A549 (cell line): Measurements from ENCODE around the gene KCNG1. TPM values are rescaled to one million over a fixed set of nuclear protein-coding genes. Genes with fewer than 3 reads are reported as not detected.
A peak's percentile ranks its signal among the peaks of the same experiment; 100 is the strongest.

Source experiments
- ATAC-seq, 2 experiments: fragments of 200-7000 bp in 1 of 2; fragments of >200 bp in 1 of 2; cut with Nextera tagmentation in 1 of 2; cut with Tn5 transposase in 1 of 2; 3 replicates each; pipeline versions ENCODE4 v1.8.0 to v1.9.1; 2018 to 2020; ENCODE audit warnings: mild to moderate bottlenecking in 1 of 2, moderate library complexity in 1 of 2
- CTCF ChIA-PET: fragments of 300-600 bp; sonication (Branson Sonifier 250); formaldehyde crosslinking; extraction: SDS; loops from one replicate; lab custom pipeline; 2021; ENCODE audit warnings: antibody characterized with exemption, inconsistent platforms; lab: Yijun Ruan, JAX
- POLR2A ChIA-PET: fragments of 350-600 bp; formaldehyde crosslinking; extraction: SDS; loops from one replicate; lab custom pipeline; 2021; ENCODE audit warnings: antibody characterized with exemption, inconsistent platforms; lab: Yijun Ruan, JAX
- DNase-seq, 2 experiments: peaks; one replicate each; pipeline versions ENCODE4 v3.0.0 to v3.0.0-alpha.2; 2011 to 2016; ENCODE audit warnings: low read depth in 1 of 2, low spot score in 1 of 2
- FAIRE-seq: peaks from 2 replicates; lab custom pipeline; 2011; peaks lifted over from hg19 to GRCh38; lab: Jason Lieb, UNC
- H3K27ac ChIP-seq, 2 experiments: fragments of >200 bp; sonication (Bioruptor Twin); formaldehyde crosslinking; 3 replicates each; pipeline ENCODE4 v1.5.1; 2016 to 2017
- H3K4me1 ChIP-seq: fragments of >200 bp; sonication (Bioruptor Twin); formaldehyde crosslinking; 3 replicates; pipeline ENCODE4 v1.6.1; 2016
- H3K4me2 ChIP-seq: fragments of >200 bp; sonication (Bioruptor Twin); formaldehyde crosslinking; 3 replicates; pipeline ENCODE4 v1.6.1; 2016
- H3K4me3 ChIP-seq: fragments of >200 bp; sonication (Bioruptor Twin); formaldehyde crosslinking; 3 replicates; pipeline ENCODE4 v1.5.1; 2016
- H3K9me3 ChIP-seq: fragments of >200 bp; sonication (Bioruptor Twin); formaldehyde crosslinking; 3 replicates; pipeline ENCODE4 v1.6.1; 2016
- ATOH8 ChIP-seq: fragments of 250-450 bp; sonication (Bioruptor Pico); IDR thresholded peaks from 2 replicates; pipeline ENCODE4 v1.5.0; 2020; ENCODE audit warnings: low read depth, mild to moderate bottlenecking, moderate library complexity
- BHLHE40 ChIP-seq: IDR thresholded peaks from 2 replicates; pipeline ENCODE4 v1.6.1; 2012; ENCODE audit warnings: low read depth, low read length, inconsistent platforms
- EHMT2 ChIP-seq: fragments of 200-600 bp; sonication (generic); IDR thresholded peaks from 2 replicates; pipeline ENCODE4 v1.6.1; 2016; ENCODE audit warnings: antibody characterized with exemption, low read depth, mild to moderate bottlenecking, moderate library complexity
- ELK1 ChIP-seq: fragments of 150-350 bp; IDR thresholded peaks from 2 replicates; pipeline ENCODE4 v1.6.1; 2014; ENCODE audit warnings: low read depth, mild to moderate bottlenecking, low read length
- GATA3 ChIP-seq: IDR thresholded peaks from 2 replicates; pipeline ENCODE4 v1.6.1; 2012; ENCODE audit warnings: borderline replicate concordance
- HMGXB4 ChIP-seq: fragments of 250-450 bp; sonication (Bioruptor Pico); IDR thresholded peaks from 2 replicates; pipeline ENCODE4 v1.5.0; 2021; ENCODE audit warnings: mild to moderate bottlenecking, moderate library complexity, borderline replicate concordance
- HOXB5 ChIP-seq: fragments of 250-450 bp; sonication (Bioruptor Pico); IDR thresholded peaks from 2 replicates; pipeline ENCODE4 v1.5.0; 2020; ENCODE audit warnings: mild to moderate bottlenecking, moderate library complexity
- JUNB ChIP-seq: fragments of >200 bp; sonication (Bioruptor Twin); formaldehyde crosslinking; IDR thresholded peaks from 2 replicates; pipeline ENCODE4 v1.6.1; 2016
- KDM1A ChIP-seq: fragments of 200-600 bp; sonication (generic); IDR thresholded peaks from 2 replicates; pipeline ENCODE4 v1.6.1; 2016; ENCODE audit warnings: low read depth, mild to moderate bottlenecking
- MAFK ChIP-seq: fragments of 450-650 bp; IDR thresholded peaks from 2 replicates; pipeline ENCODE4 v1.6.1; 2014; ENCODE audit not compliant: partially characterized antibody
- MAX ChIP-seq: IDR thresholded peaks from 2 replicates; pipeline ENCODE4 v1.6.1; 2012
- NFE2L2 ChIP-seq: fragments of 150-350 bp; conservative IDR thresholded peaks from 2 replicates; pipeline ENCODE4 v1.6.1; 2014; ENCODE audit warnings: low read length
- PHF8 ChIP-seq: fragments of 200-600 bp; sonication (generic); IDR thresholded peaks from 2 replicates; pipeline ENCODE4 v1.6.1; 2016; ENCODE audit warnings: low read depth, mild to moderate bottlenecking, antibody characterized with exemption, moderate library complexity, borderline replicate concordance
- POLR2AphosphoS2 ChIP-seq: conservative IDR thresholded peaks from 2 replicates; pipeline ENCODE4 v1.6.1; 2012; ENCODE audit warnings: low read length, improper control_type of control experiment, inconsistent platforms
- RAD21 ChIP-seq, 2 experiments: fragments of >200 bp in 1 of 2; sonication (Bioruptor Twin) in 1 of 2; formaldehyde crosslinking in 1 of 2; IDR thresholded peaks in 1 of 2; conservative IDR thresholded peaks in 1 of 2; 2 replicates in 1 of 2; 3 replicates in 1 of 2; pipeline ENCODE4 v1.6.1; 2012 to 2018; ENCODE audit warnings: inconsistent platforms in 1 of 2
- RFX5 ChIP-seq: fragments of 450-650 bp; IDR thresholded peaks from 2 replicates; pipeline ENCODE4 v1.7.1; 2014; ENCODE audit warnings: antibody characterized with exemption, mild to moderate bottlenecking, moderate library complexity
- SMC3 ChIP-seq: fragments of >200 bp; sonication (Bioruptor Twin); formaldehyde crosslinking; IDR thresholded peaks from 3 replicates; pipeline ENCODE4 v1.6.1; 2018; ENCODE audit warnings: inconsistent platforms
- TFCP2L1 ChIP-seq: fragments of 250-450 bp; sonication (Bioruptor Pico); IDR thresholded peaks from 2 replicates; pipeline ENCODE4 v1.5.0; 2021; ENCODE audit warnings: mild to moderate bottlenecking
- TP53 ChIP-seq: fragments of 250-450 bp; sonication (Bioruptor Pico); IDR thresholded peaks from 2 replicates; pipeline ENCODE4 v1.5.0; 2021; ENCODE audit warnings: mild to moderate bottlenecking, moderate library complexity
- USF2 ChIP-seq: fragments of 450-650 bp; IDR thresholded peaks from 2 replicates; pipeline ENCODE4 v1.6.1; 2014; ENCODE audit warnings: antibody characterized with exemption
- ZNF302 ChIP-seq: fragments of 250-450 bp; sonication (Bioruptor Pico); IDR thresholded peaks from 2 replicates; pipeline ENCODE4 v1.9.0; 2021; ENCODE audit warnings: inconsistent platforms, mild to moderate bottlenecking, moderate library complexity
- WGBS: methylation state at CpG from one replicate; pipeline ENCODE4 v1.1.6; 2017; ENCODE audit errors: missing lambda C conversion rate; 5-methylcytosine and 5-hydroxymethylcytosine counted together
- polyA plus RNA-seq, 4 experiments: library from polyadenylated mRNA; depleted of rRNA in 3 of 4; stranded (reverse); fragments of >200 nt; fragmentation: RNase III in 1 of 4; extraction: RNeasy Plus Mini Kit Qiagen cat#74134 plus additional on column Dnase treatment in 1 of 4; gene quantifications; 2 replicates in 3 of 4; 3 replicates in 1 of 4; pipeline ENCODE4 v1.2.3, GENCODE V29; 2011 to 2017
- TF ChIP-seq, protein P1 (sequence below): IDR thresholded peaks from 2 replicates; pipeline ENCODE4 v1.6.1; 2012; ENCODE audit warnings: low read depth, borderline replicate concordance
- TF ChIP-seq, protein P2 (sequence below): fragments of >200 bp; sonication (Bioruptor Twin); formaldehyde crosslinking; IDR thresholded peaks from 3 replicates; pipeline ENCODE4 v1.5.1; 2016
- TF ChIP-seq, protein P3 (sequence below): fragments of >200 bp; sonication (Bioruptor Twin); formaldehyde crosslinking; IDR thresholded peaks from 2 replicates; pipeline ENCODE4 v1.6.1; 2016

KCNG1 gene
- polyA plus RNA-seq, 2 of the 4 experiments (the other 2 are of a cell fraction), result 8.5 to 12.3 TPM

- CTCF ChIA-PET, result interaction anchor here (0.6 to 20.8 kb wide), 30 partner anchors 11 to 728 kb away, joined by 3 to 565 read pairs (median 4); no protein-coding TSS in a partner anchor
- ATAC-seq, result peak; percentile 71 to 98
- TF ChIP-seq, protein P1, sequence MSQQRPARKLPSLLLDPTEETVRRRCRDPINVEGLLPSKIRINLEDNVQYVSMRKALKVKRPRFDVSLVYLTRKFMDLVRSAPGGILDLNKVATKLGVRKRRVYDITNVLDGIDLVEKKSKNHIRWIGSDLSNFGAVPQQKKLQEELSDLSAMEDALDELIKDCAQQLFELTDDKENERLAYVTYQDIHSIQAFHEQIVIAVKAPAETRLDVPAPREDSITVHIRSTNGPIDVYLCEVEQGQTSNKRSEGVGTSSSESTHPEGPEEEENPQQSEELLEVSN, result no peak
- peak; percentile 53 for TF ChIP-seq SMC3
- TF ChIP-seq EHMT2, result no peak
- TF ChIP-seq RAD21 (conservative IDR thresholded peaks at IDR 0.05 in 1 of 2, IDR thresholded peaks at IDR 0.05 in 1 of 2), result peak; percentile 62 to 76
- no peak for TF ChIP-seq KDM1A
- no peak for TF ChIP-seq PHF8
- peak; percentile 70 for TF ChIP-seq USF2
- no peak for TF ChIP-seq ELK1
- no peak for TF ChIP-seq TP53
- no peak for TF ChIP-seq MAFK
- no peak for TF ChIP-seq POLR2AphosphoS2
- TF ChIP-seq, protein P2, sequence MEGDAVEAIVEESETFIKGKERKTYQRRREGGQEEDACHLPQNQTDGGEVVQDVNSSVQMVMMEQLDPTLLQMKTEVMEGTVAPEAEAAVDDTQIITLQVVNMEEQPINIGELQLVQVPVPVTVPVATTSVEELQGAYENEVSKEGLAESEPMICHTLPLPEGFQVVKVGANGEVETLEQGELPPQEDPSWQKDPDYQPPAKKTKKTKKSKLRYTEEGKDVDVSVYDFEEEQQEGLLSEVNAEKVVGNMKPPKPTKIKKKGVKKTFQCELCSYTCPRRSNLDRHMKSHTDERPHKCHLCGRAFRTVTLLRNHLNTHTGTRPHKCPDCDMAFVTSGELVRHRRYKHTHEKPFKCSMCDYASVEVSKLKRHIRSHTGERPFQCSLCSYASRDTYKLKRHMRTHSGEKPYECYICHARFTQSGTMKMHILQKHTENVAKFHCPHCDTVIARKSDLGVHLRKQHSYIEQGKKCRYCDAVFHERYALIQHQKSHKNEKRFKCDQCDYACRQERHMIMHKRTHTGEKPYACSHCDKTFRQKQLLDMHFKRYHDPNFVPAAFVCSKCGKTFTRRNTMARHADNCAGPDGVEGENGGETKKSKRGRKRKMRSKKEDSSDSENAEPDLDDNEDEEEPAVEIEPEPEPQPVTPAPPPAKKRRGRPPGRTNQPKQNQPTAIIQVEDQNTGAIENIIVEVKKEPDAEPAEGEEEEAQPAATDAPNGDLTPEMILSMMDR, result peak; percentile 67
- no peak for TF ChIP-seq GATA3
- no peak for TF ChIP-seq JUNB
- TF ChIP-seq, all 56 proteins: peak for 4
- Histone ChIP-seq H3K4me2 (no peak overlapping the region), H3K9me3 (no peaks in the 10 kb centered on the region), H3K4me3 (no peak overlapping the region), H3K27ac (peak overlapping the region in 1 of 2 experiments; percentile 8; a peak in 2 of 6 replicates), H3K4me1 (peaks cover 13% of the 10 kb centered on the region)
- 41% methylated on average over 13 of the region's 13 CpGs for WGBS
- FAIRE-seq (no peak), DNase-seq (peak; percentile 89 to 90)
- POLR2A ChIA-PET, result no interaction called here
Observed at GRCh38 chr20:50992733-50993457, 30.0 kb downstream of the KCNG1 start.

DNA sequence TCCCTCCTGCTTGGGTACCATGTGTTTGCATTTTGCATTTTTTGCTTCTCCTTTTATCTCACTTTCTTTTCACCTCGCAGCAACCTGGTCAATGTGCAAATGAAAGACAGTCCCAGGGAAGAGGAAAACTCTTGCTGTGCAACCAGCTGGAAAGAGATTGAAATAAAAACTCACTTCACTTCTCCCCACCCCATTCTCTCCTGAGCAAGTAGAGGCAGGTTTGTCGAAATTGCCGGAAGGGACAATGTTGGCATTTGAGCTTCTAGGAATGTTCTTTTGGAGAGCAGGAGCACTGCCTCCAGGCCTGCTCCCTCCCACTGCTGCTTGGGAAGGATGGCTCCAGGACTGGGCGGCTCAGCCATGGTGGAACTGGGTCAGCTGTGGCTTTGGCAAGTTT lies 30.6 kb downstream of the KCNG1 start:
- H3K4me3 ChIP-seq, result no peak overlapping the region
- H3K27ac ChIP-seq, result peak overlapping the region in 1 of 2 experiments; percentile 8; a peak in 2 of 6 replicates
- TF ChIP-seq, protein P3, sequence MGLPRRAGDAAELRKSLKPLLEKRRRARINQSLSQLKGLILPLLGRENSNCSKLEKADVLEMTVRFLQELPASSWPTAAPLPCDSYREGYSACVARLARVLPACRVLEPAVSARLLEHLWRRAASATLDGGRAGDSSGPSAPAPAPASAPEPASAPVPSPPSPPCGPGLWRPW, result no peak
- TF ChIP-seq ATOH8 (CRISPR knock-in tag) (no peak), TFCP2L1 (CRISPR knock-in tag) (no peak), ZNF302 (no peak), NFE2L2 (no peak), KDM1A (no peak), RFX5 (no peak), HOXB5 (CRISPR knock-in tag) (no peak), BHLHE40 (no peak), HMGXB4 (CRISPR knock-in tag) (no peak), MAX (no peak)
- TF ChIP-seq, protein P1, result no peak
- no peak for DNase-seq
- no peak for FAIRE-seq
- POLR2A ChIA-PET, result no interaction called here
- WGBS, result 80% methylated on average over 4 of the region's 4 CpGs
- no peak overlapping the region for H3K4me2 ChIP-seq
- H3K4me1 ChIP-seq, result peaks cover 9% of the 10 kb centered on the region
- no peak for ATAC-seq
- no peaks in the 10 kb centered on the region for H3K9me3 ChIP-seq
- CTCF ChIA-PET, result interaction anchor here (0.6 to 20.8 kb wide), 25 partner anchors 10 to 729 kb away, joined by 3 to 565 read pairs (median 5); no protein-coding TSS in a partner anchor
